Fibroblast of mammary gland (primary cell): ENCODE data around the gene ACTA2.

Source experiments
- DNase-seq: peaks from one replicate; pipeline ENCODE4 v3.0.0-alpha.2; 2010; ENCODE audit warnings: low read depth
- H3K4me3 ChIP-seq: 2 replicates; pipeline ENCODE4 v1.5.1; 2011; ENCODE audit warnings: low read depth, mild to moderate bottlenecking, low read length, moderate library complexity; ENCODE audit not compliant: control insufficient read depth
- TF ChIP-seq, protein P1 (sequence below): conservative IDR thresholded peaks from 2 replicates; pipeline ENCODE4 v1.5.1; 2011; ENCODE audit warnings: low read depth, low read length, inconsistent platforms; ENCODE audit not compliant: control insufficient read depth, insufficient read depth

ACTA2 gene

DNA sequence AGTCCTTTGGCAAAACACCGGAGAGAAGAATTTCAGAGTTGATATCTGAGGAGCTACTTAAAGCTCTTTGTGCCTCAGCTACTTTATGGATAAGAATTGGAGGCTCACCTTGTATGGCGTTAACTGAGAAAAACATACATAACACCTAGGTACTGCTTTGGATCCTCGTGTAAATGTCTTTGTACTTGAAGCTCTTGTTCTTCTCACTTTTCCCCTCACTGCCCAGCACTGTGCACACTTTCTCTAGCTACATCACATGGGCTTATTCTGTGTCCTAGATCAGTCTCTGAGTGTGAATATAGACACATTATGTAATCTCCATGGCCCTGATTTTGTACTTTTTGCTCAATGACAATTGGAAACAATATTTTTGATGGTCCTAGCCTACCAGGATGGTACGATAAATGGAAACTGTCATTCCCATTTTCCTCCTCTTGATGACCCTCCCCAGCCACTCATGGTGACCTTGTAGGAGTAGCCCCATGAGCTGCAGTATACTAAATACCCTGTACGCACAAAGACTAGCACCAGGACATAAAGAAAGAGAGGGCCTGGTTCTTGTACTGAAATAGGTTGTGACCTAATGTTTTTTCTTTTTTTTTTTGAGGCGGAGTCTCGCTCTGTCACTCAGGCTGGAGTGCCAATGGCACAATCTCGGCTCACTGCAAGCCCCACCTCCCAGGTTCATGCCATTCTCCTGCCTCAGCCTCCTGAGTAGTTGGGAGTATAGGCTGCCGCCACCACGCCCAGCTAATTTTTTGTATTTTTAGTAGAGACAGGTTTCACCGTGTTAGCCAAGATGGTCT, 50.4 kb downstream of the ACTA2 start:
- TF ChIP-seq, protein P1, sequence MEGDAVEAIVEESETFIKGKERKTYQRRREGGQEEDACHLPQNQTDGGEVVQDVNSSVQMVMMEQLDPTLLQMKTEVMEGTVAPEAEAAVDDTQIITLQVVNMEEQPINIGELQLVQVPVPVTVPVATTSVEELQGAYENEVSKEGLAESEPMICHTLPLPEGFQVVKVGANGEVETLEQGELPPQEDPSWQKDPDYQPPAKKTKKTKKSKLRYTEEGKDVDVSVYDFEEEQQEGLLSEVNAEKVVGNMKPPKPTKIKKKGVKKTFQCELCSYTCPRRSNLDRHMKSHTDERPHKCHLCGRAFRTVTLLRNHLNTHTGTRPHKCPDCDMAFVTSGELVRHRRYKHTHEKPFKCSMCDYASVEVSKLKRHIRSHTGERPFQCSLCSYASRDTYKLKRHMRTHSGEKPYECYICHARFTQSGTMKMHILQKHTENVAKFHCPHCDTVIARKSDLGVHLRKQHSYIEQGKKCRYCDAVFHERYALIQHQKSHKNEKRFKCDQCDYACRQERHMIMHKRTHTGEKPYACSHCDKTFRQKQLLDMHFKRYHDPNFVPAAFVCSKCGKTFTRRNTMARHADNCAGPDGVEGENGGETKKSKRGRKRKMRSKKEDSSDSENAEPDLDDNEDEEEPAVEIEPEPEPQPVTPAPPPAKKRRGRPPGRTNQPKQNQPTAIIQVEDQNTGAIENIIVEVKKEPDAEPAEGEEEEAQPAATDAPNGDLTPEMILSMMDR: no peak
- DNase-seq: no peak
- H3K4me3 ChIP-seq: no peak overlapping the region

DNA sequence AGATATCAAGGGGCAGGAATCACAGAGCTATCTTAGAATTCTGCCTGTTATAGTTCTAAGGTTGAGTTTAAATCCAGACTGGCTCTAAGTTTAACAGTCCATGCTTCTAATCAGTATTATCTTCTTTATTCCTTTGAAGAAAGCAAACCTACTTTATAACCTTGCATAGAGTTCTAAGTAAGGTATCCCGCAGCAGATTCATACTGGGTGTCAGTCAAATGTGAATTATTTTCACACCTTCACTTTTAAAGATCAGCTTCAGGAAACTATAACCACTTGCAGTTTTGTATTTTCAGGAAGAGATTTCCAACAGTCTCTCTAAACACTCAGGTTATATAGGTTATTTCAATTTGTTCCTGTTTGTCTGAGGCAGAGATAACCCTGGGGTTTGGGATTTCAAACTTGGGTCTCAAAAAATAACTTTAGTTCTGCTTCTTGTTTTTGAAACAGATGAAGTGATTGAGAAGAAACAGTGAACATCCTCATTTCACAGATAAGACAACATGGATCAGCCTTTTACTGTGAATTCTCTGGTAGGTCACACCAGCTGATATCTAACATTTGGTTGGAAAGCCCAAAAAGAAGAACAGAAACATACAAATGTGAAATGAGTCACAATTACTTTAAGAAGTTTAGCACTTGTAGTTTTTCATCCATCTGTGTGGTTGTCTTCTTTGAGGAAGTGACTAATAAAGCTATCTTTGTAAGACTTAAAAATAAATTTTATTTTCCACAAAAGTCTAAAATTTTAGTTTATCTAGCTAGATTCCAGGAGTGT, 51.2 kb downstream of the ACTA2 start:
- H3K4me3 ChIP-seq: no peak overlapping the region
- TF ChIP-seq, protein P1: no peak
- DNase-seq: peak; percentile 71

DNA sequence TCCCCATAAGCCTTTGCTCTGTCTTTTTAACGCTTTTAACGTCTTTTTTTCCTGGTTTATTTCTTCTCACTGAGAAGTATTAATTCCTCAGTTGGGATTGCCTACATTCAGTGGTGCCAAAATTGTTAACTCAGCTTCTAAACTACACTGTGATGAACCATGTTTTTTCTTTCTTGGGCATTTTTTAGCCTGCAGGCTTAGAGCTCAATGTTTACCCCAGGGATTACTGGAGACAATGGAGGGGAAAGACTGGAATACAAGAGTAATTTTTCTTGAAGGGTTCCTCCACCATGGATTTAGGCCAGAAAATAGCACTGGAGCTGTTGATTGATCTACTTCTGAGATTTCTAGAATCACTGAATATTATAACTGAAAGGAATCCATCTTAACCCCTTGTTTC, 52.7 kb downstream of the ACTA2 start:
- TF ChIP-seq, protein P1: no peak
- no peak overlapping the region for H3K4me3 ChIP-seq
- DNase-seq: no peak

DNA sequence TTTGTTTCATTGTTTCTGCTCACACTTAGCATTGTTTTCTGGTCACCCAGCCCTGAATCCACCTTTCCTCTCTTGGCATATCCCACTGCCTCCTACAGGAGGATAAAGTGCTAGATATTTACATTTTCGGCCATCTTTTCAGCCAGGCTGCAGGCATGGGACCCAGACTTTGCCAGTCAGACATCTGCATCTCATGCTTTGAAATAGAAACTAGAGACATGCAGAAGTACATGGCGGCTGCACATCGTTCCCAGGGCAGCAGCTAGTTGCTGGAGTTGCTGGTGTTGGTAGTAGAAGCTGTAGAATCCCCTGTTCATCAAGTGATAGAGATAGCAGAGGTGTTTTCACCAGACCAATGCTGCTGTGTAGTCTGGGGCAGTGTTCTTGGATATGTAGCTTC, 53.8 kb downstream of the ACTA2 start:
- no peak for DNase-seq
- TF ChIP-seq, protein P1: no peak
- no peak overlapping the region for H3K4me3 ChIP-seq

DNA sequence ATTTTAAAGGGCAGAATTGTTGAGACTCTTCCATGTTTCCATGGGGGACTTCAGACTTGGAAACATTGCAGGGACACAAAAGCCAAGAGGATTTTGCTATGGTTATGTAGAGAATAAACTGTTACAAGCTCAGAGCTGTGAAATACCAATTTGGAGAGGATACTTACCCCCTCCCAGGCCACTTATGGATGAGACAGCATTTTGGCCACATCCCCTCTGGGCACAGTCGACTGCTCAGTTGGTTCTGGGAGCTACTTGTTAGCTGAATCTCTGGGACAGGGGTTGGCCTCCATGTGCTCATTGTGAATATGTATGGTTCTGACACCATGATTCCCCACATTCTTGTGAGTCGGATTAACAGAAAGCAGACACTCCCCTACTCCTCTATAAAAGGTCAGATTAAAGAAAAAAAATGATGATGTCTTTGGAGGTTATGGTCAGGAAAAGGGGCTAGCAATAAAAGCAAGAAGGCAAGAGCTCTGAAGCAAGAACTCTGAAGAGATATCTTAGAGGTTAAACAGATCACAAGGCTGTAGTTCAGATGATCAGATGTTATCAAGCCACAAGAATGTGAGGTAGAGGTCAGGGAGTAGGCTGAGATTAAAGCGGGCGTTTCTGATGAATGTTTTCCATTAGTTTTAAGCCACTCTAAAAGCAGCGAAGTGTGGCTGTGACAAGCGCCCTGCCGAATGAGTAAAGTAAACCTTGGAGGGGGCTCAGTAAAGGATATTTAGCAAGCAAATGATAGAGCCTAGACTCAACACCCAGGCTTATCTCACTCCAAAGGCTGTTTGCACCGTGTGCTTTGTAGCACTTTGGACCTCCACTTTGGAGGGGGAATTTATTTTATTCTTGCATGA, 55.3 kb downstream of the ACTA2 start:
- TF ChIP-seq, protein P1: no peak
- DNase-seq: peak; percentile 55
- no peak overlapping the region for H3K4me3 ChIP-seq

DNA sequence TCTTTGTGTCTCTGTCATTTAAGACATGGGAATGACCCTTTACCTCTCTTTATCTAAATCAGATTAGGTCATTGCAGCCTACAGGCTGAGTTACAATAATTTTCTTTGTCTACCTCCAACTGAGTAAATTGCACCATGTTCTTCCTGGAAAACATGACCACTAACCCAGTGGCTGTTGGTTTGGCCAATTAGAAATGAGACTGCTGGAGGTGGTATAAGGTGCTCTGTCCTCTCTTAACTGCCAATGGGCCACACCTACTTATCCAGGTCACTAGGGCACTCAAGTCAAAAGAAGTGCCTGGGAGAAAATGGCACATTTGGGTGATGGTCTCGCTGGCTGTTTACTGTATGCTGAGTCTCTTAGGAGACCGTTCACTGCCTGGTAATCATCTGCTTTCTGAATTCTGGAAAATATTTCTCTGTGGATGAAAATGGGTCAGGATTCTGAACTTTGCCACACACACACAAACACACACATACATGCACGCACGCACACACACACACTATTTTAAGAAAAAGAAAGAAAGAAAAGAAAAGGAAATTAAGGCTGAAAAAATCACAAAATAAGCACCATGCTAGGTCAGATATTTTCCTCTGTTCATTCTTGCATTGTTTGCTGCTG, 56.1 kb downstream of the ACTA2 start:
- H3K4me3 ChIP-seq: no peak overlapping the region
- peak; percentile 18 for DNase-seq

More for the DNA sequence above, 56.1 kb downstream of the ACTA2 start:
- TF ChIP-seq, protein P1: no peak
